K562 (cell line): ENCODE data around the gene PTH2. TPM values are rescaled to one million over a fixed set of nuclear protein-coding genes. Genes with fewer than 3 reads are reported as not detected.

ENCODE experiments used
- BRD9 ChIP-seq: fragments of 450-650 bp; IDR thresholded peaks from 2 replicates; pipeline ENCODE4 v1.6.1; 2018; ENCODE audit warnings: low read depth; ENCODE audit not compliant: partially characterized antibody
- CBX1 ChIP-seq: sonication (generic); IDR thresholded peaks from 2 replicates; pipeline ENCODE4 v1.6.1; 2016; ENCODE audit warnings: antibody characterized with exemption, low read depth, mild to moderate bottlenecking
- JUN ChIP-seq, 2 experiments: sonication (generic) in 1 of 2; formaldehyde crosslinking in 1 of 2; IDR thresholded peaks; 2 replicates each; pipeline versions ENCODE4 v1.6.1 to v1.8.0; 2012 to 2022; ENCODE audit warnings: borderline replicate concordance in 2 of 2, mild to moderate bottlenecking in 2 of 2, improper control_type of control experiment in 1 of 2, low read depth in 1 of 2, low read length in 1 of 2, missing genetic modification reagents in 1 of 2
- TAF1 ChIP-seq: IDR thresholded peaks from 2 replicates; pipeline ENCODE4 v1.6.1; 2011; ENCODE audit warnings: mild to moderate bottlenecking, low read length, moderate library complexity; ENCODE audit not compliant: insufficient read depth, control insufficient read depth, severe bottlenecking; ENCODE audit errors: extremely low read depth
- U2AF1 ChIP-seq: fragments of 200-400 bp; formaldehyde crosslinking; optimal IDR thresholded peaks from 2 replicates; pipeline ENCODE3; 2017; ENCODE audit warnings: mild to moderate bottlenecking, low read depth, low read length, moderate library complexity
- ZNF436 ChIP-seq: fragments of 250-450, 450-650 bp; sonication (Bioruptor Pico); formaldehyde crosslinking; IDR thresholded peaks from 2 replicates; pipeline ENCODE4 v1.7.0; 2020; ENCODE audit warnings: mild to moderate bottlenecking
- ZNF77 ChIP-seq: fragments of 250-450 bp; sonication (Bioruptor Pico); IDR thresholded peaks from 2 replicates; pipeline ENCODE4 v1.5.0; 2020
- polyA plus RNA-seq, 8 experiments: library from polyadenylated mRNA; depleted of rRNA in 4 of 8; stranded (reverse) in 5 of 8; unstranded in 3 of 8; fragments of >200 nt; fragmentation: Nextera tagmentation in 2 of 8; fragmentation: Illumina TruSeq in 1 of 8; extraction: Ambion mirVana in 2 of 8; extraction: Trizol in 1 of 8; gene quantifications; 2 replicates each; pipeline versions ENCODE4 v1.2.1 to v1.2.3, GENCODE V29; 2011 to 2014; ENCODE audit warnings: inconsistent platforms in 1 of 8, missing spikeins in 1 of 8
- total RNA-seq, 7 experiments: library from RNA; depleted of rRNA in 6 of 7; stranded (reverse); fragments of >200 nt in 6 of 7; fragmentation: Illumina TruSeq in 2 of 7; extraction: Trizol in 2 of 7; gene quantifications; 2 replicates each; pipeline versions ENCODE4 v1.2.1 to v1.2.3, GENCODE V29; 2011 to 2021; ENCODE audit warnings: low replicate concordance in 1 of 7
- TF ChIP-seq, protein P1 (sequence below), 2 experiments: fragments of 450-650 bp in 1 of 2; sonication (generic) in 1 of 2; formaldehyde crosslinking in 1 of 2; IDR thresholded peaks in 1 of 2; conservative IDR thresholded peaks in 1 of 2; 2 replicates each; pipeline versions ENCODE4 v1.6.1 to v1.8.1; 2016 to 2023; ENCODE audit warnings: mild to moderate bottlenecking in 2 of 2, moderate library complexity in 2 of 2, inconsistent platforms in 1 of 2, missing genetic modification reagents in 1 of 2
- TF ChIP-seq, protein P2 (sequence below): IDR thresholded peaks from 2 replicates; pipeline ENCODE4 v1.6.1; 2014; ENCODE audit warnings: antibody characterized with exemption
- TF ChIP-seq, protein P3 (sequence below): sonication (generic); formaldehyde crosslinking; IDR thresholded peaks from 2 replicates; pipeline ENCODE4 v1.8.1; 2023; ENCODE audit warnings: mild to moderate bottlenecking, missing genetic modification reagents
- TF ChIP-seq, protein P4 (sequence below): fragments of 250-450 bp; sonication (Bioruptor Pico); IDR thresholded peaks from 2 replicates; pipeline ENCODE4 v1.4.0; 2020
- TF ChIP-seq, protein P5 (sequence below), 3 experiments: fragments of 200-800 bp in 1 of 3; fragments of 250-450 bp in 1 of 3; fragments of 450-650 bp in 1 of 3; sonication (Bioruptor Pico) in 1 of 3; sonication (Bioruptor generic) in 1 of 3; formaldehyde crosslinking in 1 of 3; IDR thresholded peaks; 2 replicates each; pipeline versions ENCODE4 v1.6.1 to v1.8.0; 2016 to 2022; ENCODE audit warnings: mild to moderate bottlenecking in 2 of 3, missing genetic modification characterization in 2 of 3, missing compliant biosample characterization in 1 of 3, moderate library complexity in 1 of 3
- TF ChIP-seq, protein P6 (sequence below): fragments of 250-450 bp; sonication (Bioruptor Pico); IDR thresholded peaks from 2 replicates; pipeline ENCODE4 v1.5.0; 2022; ENCODE audit warnings: mild to moderate bottlenecking

PTH2 gene
- total and polyA plus RNA-seq, 9 of the 15 experiments (the other 6 are each of a cell fraction or from before 2014, with no cell fraction given): 1.3 TPM; not detected in 8

DNA sequence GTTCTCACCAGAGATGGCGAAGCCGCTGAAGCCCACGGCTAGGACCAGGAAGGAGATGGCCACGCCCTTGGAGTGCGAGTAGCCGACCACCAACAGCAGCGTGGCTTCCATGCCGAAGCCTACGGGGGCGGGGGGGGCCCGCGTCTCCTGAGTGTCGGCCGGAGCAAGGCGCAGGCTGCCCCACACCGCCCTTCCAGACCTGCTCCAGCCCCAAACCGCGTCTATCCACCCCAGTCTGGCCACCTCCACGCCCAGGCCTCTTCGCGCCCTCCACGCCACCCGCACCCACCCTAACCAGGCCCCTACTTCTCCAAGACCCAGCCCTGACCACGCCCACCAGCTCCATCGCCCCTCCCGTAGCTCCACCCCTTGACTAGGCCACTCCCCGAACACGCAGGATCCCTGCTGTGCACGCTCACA lies 8.1 kb upstream of the PTH2 start (continued):
- TF ChIP-seq, protein P1, sequence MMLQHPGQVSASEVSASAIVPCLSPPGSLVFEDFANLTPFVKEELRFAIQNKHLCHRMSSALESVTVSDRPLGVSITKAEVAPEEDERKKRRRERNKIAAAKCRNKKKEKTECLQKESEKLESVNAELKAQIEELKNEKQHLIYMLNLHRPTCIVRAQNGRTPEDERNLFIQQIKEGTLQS (IDR thresholded peaks at IDR 0.05): no peak
- TF ChIP-seq, protein P1 (CRISPR knock-in tag; conservative IDR thresholded peaks at IDR 0.05): no peak
- TF ChIP-seq ZNF77 (no peak), CBX1 (no peak), JUN (IDR thresholded peaks at IDR 0.05; ENCODE audit: borderline replicate concordance, low read depth, low read length) (no peak), JUN (CRISPR knock-in tag; IDR thresholded peaks at IDR 0.05; ENCODE audit: borderline replicate concordance) (no peak), TAF1 (peak; percentile 41), U2AF1 (no peak), BRD9 (no peak), ZNF436 (no peak)
- TF ChIP-seq, protein P2, sequence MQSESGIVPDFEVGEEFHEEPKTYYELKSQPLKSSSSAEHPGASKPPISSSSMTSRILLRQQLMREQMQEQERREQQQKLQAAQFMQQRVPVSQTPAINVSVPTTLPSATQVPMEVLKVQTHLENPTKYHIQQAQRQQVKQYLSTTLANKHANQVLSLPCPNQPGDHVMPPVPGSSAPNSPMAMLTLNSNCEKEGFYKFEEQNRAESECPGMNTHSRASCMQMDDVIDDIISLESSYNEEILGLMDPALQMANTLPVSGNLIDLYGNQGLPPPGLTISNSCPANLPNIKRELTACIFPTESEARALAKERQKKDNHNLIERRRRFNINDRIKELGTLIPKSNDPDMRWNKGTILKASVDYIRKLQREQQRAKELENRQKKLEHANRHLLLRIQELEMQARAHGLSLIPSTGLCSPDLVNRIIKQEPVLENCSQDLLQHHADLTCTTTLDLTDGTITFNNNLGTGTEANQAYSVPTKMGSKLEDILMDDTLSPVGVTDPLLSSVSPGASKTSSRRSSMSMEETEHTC: no peak
- TF ChIP-seq, protein P3, sequence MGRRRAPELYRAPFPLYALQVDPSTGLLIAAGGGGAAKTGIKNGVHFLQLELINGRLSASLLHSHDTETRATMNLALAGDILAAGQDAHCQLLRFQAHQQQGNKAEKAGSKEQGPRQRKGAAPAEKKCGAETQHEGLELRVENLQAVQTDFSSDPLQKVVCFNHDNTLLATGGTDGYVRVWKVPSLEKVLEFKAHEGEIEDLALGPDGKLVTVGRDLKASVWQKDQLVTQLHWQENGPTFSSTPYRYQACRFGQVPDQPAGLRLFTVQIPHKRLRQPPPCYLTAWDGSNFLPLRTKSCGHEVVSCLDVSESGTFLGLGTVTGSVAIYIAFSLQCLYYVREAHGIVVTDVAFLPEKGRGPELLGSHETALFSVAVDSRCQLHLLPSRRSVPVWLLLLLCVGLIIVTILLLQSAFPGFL (CRISPR knock-in tag): no peak
- TF ChIP-seq, protein P4, sequence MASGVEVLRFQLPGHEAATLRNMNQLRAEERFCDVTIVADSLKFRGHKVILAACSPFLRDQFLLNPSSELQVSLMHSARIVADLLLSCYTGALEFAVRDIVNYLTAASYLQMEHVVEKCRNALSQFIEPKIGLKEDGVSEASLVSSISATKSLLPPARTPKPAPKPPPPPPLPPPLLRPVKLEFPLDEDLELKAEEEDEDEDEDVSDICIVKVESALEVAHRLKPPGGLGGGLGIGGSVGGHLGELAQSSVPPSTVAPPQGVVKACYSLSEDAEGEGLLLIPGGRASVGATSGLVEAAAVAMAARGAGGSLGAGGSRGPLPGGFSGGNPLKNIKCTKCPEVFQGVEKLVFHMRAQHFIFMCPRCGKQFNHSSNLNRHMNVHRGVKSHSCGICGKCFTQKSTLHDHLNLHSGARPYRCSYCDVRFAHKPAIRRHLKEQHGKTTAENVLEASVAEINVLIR (CRISPR knock-in tag): no peak
- TF ChIP-seq, protein P5, sequence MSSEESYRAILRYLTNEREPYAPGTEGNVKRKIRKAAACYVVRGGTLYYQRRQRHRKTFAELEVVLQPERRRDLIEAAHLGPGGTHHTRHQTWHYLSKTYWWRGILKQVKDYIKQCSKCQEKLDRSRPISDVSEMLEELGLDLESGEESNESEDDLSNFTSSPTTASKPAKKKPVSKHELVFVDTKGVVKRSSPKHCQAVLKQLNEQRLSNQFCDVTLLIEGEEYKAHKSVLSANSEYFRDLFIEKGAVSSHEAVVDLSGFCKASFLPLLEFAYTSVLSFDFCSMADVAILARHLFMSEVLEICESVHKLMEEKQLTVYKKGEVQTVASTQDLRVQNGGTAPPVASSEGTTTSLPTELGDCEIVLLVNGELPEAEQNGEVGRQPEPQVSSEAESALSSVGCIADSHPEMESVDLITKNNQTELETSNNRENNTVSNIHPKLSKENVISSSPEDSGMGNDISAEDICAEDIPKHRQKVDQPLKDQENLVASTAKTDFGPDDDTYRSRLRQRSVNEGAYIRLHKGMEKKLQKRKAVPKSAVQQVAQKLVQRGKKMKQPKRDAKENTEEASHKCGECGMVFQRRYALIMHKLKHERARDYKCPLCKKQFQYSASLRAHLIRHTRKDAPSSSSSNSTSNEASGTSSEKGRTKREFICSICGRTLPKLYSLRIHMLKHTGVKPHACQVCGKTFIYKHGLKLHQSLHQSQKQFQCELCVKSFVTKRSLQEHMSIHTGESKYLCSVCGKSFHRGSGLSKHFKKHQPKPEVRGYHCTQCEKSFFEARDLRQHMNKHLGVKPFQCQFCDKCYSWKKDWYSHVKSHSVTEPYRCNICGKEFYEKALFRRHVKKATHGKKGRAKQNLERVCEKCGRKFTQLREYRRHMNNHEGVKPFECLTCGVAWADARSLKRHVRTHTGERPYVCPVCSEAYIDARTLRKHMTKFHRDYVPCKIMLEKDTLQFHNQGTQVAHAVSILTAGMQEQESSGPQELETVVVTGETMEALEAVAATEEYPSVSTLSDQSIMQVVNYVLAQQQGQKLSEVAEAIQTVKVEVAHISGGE (CRISPR knock-in tag; IDR thresholded peaks at IDR 0.05): no peak
- TF ChIP-seq, protein P6, sequence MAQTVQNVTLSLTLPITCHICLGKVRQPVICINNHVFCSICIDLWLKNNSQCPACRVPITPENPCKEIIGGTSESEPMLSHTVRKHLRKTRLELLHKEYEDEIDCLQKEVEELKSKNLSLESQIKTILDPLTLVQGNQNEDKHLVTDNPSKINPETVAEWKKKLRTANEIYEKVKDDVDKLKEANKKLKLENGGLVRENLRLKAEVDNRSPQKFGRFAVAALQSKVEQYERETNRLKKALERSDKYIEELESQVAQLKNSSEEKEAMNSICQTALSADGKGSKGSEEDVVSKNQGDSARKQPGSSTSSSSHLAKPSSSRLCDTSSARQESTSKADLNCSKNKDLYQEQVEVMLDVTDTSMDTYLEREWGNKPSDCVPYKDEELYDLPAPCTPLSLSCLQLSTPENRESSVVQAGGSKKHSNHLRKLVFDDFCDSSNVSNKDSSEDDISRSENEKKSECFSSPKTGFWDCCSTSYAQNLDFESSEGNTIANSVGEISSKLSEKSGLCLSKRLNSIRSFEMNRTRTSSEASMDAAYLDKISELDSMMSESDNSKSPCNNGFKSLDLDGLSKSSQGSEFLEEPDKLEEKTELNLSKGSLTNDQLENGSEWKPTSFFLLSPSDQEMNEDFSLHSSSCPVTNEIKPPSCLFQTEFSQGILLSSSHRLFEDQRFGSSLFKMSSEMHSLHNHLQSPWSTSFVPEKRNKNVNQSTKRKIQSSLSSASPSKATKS (CRISPR knock-in tag): no peak
